SK-N-SH (cell line): Measurements from ENCODE around the gene ARID1A.
A peak's percentile ranks its signal among the peaks of the same experiment; 100 is the strongest.

Experiments
- CTCF ChIP-seq: fragments of 200-600 bp; sonication (generic); IDR thresholded peaks from 2 replicates; pipeline ENCODE4 v1.6.1; 2017; ENCODE audit warnings: antibody characterized with exemption, mild to moderate bottlenecking, moderate library complexity
- EP300 ChIP-seq, 2 experiments: IDR thresholded peaks; 2 replicates each; pipeline versions ENCODE4 v1.4.0 to v1.6.1; 2012; ENCODE audit warnings: borderline replicate concordance in 1 of 2, low read depth in 1 of 2, low read length in 1 of 2
- EZH2phosphoT487 ChIP-seq: fragments of 200-600 bp; sonication (generic); IDR thresholded peaks from 2 replicates; pipeline ENCODE4 v1.6.1; 2017; ENCODE audit warnings: low read depth, mixed run types, mild to moderate bottlenecking, antibody characterized with exemption, moderate library complexity, borderline replicate concordance
- JUND ChIP-seq: IDR thresholded peaks from 2 replicates; pipeline ENCODE4 v1.4.0; 2012
- PBX3 ChIP-seq: IDR thresholded peaks from 2 replicates; pipeline ENCODE4; 2012
- RAD21 ChIP-seq: IDR thresholded peaks from 2 replicates; pipeline ENCODE4 v1.6.1; 2012; ENCODE audit warnings: mild to moderate bottlenecking, low read length
- REST ChIP-seq: IDR thresholded peaks from 2 replicates; pipeline ENCODE4 v1.6.1; 2012; ENCODE audit warnings: mild to moderate bottlenecking, low read depth, low read length, moderate library complexity
- USF1 ChIP-seq: IDR thresholded peaks from 2 replicates; pipeline ENCODE4 v1.4.0; 2012; ENCODE audit warnings: low read depth, borderline replicate concordance

- TF ChIP-seq USF1 = no peak
- TF ChIP-seq JUND = no peak
- TF ChIP-seq PBX3 = no peak
- no peak for TF ChIP-seq EP300 (IDR thresholded peaks at IDR 0.05; ENCODE audit: borderline replicate concordance in 1 of 2, low read depth in 1 of 2, low read length in 1 of 2)
- no peak for TF ChIP-seq EZH2phosphoT487
- peak; percentile 25 for TF ChIP-seq CTCF
- peak; percentile 55 for TF ChIP-seq RAD21
- no peak for TF ChIP-seq REST
Observed at GRCh38 chr1:26719205-26719604, 23.4 kb downstream of the ARID1A start.
